NCI-H1092 (cell line): Measurements from ENCODE around the gene USP34.

Source experiments
- DNase-seq: peaks from one replicate; lab custom pipeline; 2025; lab: John Stamatoyannopoulos, UW

The USP34 gene

GRCh38 chr2:61376211-61376610 lies 94.7 kb downstream of the USP34 start:
- DNase-seq = no peak

DNA sequence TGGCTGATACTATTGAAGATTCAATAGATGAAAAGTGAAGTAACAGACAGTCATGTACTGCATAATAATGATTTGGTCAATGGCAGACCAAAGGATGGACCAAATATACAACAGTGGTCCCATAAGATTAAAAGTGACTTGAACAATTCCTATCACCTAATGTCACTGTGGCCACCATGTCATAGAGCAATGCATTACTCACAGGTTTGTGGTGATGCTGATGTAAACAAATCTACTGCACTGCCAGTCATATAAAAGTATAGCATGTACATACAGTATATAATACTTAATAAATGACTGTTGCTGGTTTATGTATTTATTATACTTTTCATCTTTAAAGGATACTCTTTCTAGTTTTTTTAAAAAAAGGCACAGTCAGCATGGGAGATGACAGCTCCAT lies 99.9 kb downstream of the USP34 start:
- no peak for DNase-seq

DNA sequence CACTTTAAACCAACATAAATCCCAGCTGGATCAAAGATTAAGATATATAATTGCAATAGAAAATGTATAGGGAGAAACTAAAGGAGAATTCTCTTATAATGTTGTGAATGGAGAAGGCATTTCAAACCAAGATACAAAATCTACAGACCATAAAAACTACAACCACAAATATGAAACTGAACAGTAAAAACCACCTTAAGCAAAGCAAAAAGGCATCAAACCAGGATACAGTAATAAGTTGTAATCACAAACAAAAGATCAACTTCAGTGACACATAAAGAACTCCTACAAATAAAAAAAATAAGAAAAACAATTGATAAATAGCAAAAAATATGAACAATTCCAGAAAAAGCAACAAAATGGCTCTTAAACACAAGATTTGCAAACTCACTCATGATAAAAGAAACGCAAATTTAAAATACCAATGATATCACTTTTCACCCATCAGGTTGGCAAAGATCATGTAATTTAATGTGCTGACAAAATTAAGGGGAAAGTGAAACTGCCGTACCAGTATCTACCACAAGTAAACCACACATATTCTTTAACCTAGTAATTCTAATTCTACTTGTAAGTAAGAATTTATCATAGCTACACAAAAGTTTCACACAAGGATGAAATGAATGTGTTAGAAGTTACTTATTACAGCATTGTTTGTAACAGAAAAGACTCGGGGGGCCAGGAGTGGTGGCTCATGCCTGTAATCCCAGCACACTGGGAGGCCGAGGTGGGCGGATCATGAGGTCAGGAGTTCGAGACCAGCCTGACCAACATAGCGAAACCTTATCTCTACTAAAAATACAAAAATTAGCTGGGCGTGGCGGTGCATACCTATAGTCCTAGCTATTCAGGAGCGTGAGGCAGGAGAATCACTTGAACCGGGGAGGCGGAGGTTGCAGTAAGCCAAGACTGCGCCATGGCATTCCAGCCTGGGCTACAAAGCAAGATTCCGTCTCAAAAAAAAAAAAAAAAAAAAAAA lies 101.9 kb downstream of the USP34 start:
- DNase-seq = no peak

DNA sequence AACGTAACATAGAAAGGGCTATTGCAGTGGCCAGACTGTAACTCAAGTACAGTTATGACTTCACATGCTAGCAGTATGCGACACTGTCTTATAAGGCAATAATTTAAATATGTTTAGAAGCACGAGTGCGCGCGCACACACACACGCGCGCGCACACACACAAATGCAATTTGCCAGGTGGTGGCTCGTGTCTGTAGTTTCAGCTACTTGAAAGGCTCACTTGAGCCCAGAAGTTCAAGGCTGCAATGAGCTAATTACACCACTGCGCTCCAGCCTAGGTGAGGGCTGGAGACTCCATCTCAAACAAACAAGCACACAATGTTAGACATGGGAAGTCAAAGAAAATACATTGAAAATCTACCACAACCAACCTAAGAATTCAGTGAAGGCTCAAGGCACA lies 103.7 kb downstream of the USP34 start:
- DNase-seq = no peak

DNA sequence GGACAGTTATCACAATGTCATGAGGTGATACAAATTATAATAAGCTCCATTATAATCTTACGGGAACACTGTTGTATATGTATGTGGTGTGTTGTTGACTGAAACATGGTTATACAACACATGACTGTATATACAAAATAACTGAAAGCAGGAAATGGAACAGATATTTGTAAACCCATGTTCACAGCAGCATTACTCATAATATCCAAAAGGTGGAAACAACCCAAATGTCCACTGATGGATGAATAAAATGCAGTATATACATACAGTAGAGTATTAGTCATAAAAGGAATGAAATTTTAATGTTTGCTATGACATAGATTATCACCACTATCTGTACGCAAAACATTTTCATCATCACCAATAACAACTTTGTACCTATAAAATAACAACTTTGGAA lies 107.3 kb downstream of the USP34 start:
- no peak for DNase-seq

DNA sequence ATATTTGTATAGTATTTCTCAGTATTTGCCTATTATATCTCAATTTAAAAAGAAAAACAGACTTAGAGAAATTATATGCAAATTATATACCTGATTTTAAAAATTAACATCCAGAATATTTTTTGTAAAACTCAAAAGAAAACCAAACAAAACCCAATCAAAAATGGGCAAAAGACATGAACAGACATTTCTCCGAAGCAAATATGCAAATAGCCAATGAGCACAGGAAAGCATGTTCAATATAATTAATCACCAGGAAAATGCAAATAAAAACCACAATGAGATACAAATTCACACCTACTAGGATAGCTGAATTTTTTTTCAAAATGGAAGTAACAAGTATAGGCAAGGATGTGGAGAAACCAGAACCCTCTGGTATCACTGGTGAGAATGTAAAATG lies 108.0 kb downstream of the USP34 start:
- DNase-seq = no peak

DNA sequence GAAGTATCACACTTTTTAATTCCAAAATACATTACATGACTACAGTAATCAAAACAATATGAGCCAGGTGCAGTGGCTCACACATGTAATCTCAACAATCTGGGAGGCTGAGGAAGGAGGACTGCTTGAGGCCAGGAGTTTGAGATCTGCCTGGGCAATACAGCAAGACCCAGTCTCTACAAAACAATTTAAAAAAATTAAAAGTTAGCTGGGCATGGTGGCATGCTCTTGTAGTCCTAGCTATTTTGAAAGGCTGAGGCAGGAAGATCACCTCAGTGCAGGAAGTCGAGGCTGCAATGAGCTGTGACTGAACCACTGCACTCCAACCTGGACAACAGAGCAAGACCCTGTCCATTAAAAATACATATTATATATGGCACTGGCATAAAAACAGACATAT lies 109.8 kb downstream of the USP34 start:
- DNase-seq = no peak

DNA sequence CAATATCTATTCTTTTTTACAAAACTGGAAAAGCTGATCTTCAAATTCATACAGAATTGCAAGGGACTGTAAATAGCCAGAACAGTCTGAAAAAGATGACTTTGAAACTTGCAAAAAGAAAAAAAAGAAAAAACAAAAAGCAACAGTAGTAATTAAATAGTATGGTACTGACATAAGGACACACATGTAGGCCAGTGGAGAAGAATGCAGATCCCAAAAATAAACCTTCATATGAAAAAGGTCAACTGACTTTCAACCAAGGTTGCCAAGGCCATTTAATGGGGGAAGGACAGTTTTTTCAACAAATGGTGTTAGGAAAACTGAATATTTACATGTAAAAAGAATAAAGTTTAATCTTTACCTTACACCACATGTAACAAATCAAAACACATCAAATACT lies 111.8 kb downstream of the USP34 start:
- DNase-seq = no peak

GRCh38 chr2:61357681-61358080 lies 113.2 kb downstream of the USP34 start:
- no peak for DNase-seq

DNA sequence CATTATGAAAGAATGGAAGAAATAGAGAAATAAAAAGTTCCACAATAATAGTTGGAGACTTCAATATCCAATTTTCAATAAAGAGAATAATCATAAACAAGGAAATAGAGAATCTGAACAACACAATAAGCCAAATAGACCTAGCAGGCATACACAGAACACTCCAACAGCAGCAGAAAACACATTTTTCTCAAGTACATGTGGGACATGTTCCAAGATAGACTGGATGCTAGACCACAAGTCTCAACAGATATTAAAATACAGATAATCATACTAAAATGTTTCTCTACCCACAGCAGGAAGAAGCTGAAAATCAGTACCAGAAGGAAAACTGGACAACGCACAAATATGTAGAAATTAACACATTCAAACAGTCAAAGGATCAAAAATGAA lies 113.9 kb downstream of the USP34 start:
- DNase-seq = no peak

DNA sequence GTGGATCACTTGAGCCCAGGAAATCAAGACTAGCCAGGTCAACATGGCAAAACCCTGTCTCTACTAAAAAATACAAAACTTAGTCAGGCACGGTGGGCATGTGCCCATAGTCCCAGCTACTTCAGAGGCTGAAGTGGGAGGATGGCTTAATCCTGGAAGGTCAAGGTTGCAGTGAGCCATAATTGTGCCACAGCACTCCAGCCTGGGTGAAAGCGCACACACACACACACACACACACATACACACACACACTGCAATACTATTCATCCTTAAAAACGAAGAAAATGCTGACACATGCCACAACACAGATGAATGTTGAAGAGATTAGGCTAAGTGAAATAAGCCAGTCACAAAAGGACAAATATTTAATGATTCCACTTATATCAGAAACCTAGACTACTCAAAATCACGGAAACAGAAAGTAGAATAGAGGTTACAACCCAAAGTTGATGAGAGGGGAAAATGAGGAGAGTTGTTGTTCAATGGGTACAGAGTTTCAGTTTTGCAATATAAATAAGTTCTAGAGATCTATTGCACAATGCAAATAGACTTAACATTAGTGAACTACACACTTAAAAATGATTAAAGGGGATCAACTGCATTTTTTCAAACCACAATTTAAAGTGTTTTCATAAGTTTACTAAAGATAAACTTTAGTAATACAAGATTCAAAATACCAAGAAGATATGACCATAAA lies 114.5 kb downstream of the USP34 start:
- no peak for DNase-seq

GRCh38 chr2:61354543-61355197 lies 116.2 kb downstream of the USP34 start:
- no peak for DNase-seq

- no peak for DNase-seq
These were observed 117.0 kb downstream of the USP34 start for GRCh38 chr2:61353909-61354308.

GRCh38 chr2:61350777-61351176 lies 120.1 kb downstream of the USP34 start:
- DNase-seq = no peak

- no peak for DNase-seq
These were observed 127.7 kb downstream of the USP34 start for GRCh38 chr2:61343141-61343540.

DNA sequence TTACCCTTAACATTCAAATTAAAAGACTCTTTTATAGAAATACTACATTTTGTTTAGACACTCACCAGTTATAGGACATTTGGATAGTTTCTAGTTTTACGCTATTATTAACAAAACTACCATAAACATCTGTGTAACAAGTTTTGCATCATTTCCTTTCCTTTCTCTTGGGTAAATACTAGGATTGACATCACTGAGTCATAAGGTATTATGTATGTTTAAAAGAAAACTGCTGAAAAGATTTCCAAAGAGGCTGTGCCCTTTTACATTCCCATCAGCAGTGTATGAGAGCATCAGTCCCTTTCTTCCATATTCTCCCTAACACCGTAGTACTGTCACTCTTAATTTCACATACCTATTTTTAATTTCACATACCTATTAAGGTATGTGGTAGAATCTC lies 130.6 kb downstream of the USP34 start:
- no peak for DNase-seq

DNA sequence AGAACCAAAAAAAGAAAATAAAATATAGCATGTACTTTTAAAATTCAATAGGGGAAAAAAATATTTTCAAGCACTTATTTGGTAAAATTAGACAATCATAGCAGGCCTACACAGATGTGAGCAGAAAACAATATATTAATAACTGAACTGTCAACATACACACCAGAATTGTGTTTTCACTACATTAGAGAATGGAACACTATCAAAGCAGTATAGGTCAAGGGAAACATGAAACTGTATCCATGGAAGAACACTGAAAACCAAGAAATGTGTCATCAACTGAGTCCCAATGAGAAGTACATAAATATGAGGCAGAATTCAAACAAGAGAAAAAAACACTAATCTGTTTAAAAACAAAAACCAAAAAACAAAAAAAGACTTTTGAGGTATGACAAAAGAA lies 132.4 kb downstream of the USP34 start:
- no peak for DNase-seq

DNA sequence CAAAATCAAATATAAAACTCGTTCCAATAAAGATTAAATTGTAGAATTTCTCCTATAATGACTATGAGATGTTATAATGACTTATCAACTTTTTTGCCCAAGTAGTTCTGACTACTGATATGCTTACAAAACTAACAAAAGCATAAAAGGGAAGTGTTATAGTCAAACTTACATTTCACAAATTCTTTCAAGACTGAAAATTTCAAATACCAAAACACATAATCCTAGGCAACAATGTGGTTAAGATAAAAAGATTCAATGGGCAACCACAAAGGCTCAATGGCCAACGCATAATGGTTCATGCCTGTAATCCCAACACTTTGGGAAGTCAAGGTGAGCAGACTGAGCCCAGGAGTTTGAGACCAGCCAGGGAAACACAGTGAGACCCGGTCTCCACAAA lies 135.7 kb downstream of the USP34 start:
- no peak for DNase-seq

- no peak for DNase-seq
These were observed 136.4 kb downstream of the USP34 start for GRCh38 chr2:61334466-61334865.

GRCh38 chr2:61328707-61329251 lies 142.1 kb downstream of the USP34 start:
- no peak for DNase-seq

DNA sequence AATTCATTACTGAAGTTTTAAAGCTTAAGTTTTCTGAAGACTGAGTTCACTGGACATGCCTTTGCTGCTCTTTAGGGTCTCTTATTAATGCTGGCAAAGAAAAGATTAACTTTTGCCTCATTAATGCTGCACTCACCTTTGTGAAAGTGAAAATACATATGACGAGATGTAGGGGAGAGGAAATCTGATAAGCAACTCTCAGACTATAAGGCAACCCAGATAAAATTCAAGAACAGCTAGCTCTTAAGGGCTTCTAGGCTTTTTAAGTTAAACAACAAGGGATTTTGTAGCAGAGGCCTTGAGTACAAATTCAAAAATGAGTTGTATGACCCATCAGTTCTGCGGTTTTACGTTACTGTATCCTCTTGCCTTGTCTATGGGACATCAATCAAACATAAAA lies 143.7 kb downstream of the USP34 start:
- DNase-seq = no peak

DNA sequence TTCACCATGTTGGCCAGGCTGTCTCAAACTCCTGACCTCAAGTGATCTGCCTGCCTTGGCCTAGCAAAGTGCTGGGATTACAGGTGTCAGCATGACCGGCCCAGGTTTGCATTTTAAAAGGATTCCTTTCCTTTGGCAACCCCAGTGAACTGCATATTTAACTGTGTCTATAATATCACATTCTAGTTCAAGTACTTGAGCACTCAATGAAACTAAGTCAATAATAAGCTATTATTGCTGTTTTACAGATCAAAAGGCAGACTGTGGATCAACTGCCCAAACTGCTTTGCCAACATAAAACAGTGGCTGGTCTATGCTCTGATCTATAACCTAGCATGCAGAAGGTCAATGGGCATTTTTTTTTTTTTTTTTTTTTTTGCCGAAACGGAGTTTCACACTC lies 144.5 kb downstream of the USP34 start:
- DNase-seq = no peak

GRCh38 chr2:61320181-61320580 lies 150.7 kb downstream of the USP34 start:
- no peak for DNase-seq
